ENCODE data around the gene SLC27A5.
"Not testable (repeated sequence)": the region's sequence is repeated elsewhere in the genome, so short reads cannot be mapped to it uniquely, and the experiment has no call there.

- not testable (repeated sequence) for TF ChIP-seq CTCF (IDR thresholded peaks at IDR 0.05); MAZ (IDR thresholded peaks at IDR 0.05; ENCODE audit: borderline replicate concordance, low read depth, low read length); MYC (IDR thresholded peaks at IDR 0.05; ENCODE audit: borderline replicate concordance, low read length); REST (IDR thresholded peaks at IDR 0.05); BHLHE40 (IDR thresholded peaks at IDR 0.05; ENCODE audit: low read depth, low read length); HMGXB4 (CRISPR knock-in tag; IDR thresholded peaks at IDR 0.05; ENCODE audit: borderline replicate concordance); POLR2A (IDR thresholded peaks at IDR 0.05; ENCODE audit: low read length); POLR2AphosphoS2 (conservative IDR thresholded peaks at IDR 0.05; ENCODE audit: low read length); TFCP2L1 (CRISPR knock-in tag; IDR thresholded peaks at IDR 0.05); ZFP36 (IDR thresholded peaks at IDR 0.05; ENCODE audit: borderline replicate concordance, partially characterized antibody); BCL3 (IDR thresholded peaks at IDR 0.05); MAX (IDR thresholded peaks at IDR 0.05); PHF8 (IDR thresholded peaks at IDR 0.05; ENCODE audit: borderline replicate concordance, low read depth)
These were observed 27.4 kb upstream of the SLC27A5 start for GRCh38 chr19:58539169-58539559.

All from A549 (cell line).